ENCODE results near the gene NEDD4. TPM values are rescaled to one million over a fixed set of nuclear protein-coding genes. Genes with fewer than 3 reads are reported as not detected.

NEDD4 gene
- total RNA-seq, 1 donor: 45.3 TPM

GRCh38 chr15:55802600-55803376 is 190.6 kb downstream of the NEDD4 start:
- TF ChIP-seq, protein P1, sequence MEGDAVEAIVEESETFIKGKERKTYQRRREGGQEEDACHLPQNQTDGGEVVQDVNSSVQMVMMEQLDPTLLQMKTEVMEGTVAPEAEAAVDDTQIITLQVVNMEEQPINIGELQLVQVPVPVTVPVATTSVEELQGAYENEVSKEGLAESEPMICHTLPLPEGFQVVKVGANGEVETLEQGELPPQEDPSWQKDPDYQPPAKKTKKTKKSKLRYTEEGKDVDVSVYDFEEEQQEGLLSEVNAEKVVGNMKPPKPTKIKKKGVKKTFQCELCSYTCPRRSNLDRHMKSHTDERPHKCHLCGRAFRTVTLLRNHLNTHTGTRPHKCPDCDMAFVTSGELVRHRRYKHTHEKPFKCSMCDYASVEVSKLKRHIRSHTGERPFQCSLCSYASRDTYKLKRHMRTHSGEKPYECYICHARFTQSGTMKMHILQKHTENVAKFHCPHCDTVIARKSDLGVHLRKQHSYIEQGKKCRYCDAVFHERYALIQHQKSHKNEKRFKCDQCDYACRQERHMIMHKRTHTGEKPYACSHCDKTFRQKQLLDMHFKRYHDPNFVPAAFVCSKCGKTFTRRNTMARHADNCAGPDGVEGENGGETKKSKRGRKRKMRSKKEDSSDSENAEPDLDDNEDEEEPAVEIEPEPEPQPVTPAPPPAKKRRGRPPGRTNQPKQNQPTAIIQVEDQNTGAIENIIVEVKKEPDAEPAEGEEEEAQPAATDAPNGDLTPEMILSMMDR (IDR thresholded peaks at IDR 0.05; ENCODE audit: insufficient read depth, low read depth, low read length): no peak

DNA sequence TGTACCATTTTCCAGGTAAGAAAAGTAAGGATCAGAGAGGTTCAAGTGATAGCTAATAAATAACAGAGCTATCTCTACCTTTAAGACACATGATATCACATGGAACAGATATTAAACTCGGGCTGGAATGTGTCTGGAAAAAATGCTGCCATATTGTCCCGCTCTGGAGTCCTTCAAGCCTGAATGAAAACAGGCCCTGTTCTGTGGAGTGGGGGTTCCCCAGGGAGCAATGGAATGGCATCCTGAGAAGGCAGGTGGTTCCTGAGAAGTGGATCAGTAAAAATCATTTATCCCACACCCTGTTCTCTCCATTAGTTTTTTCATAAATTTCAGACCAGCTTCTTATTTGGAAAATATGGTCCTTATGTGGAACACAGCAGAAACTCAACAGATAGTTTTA is 193.2 kb downstream of the NEDD4 start:
- DNase-seq (ENCODE audit: low read depth): no peak
- TF ChIP-seq, protein P1 (IDR thresholded peaks at IDR 0.05; ENCODE audit: insufficient read depth, low read depth, low read length): no peak
- no peak overlapping the region for H3K4me3 ChIP-seq (ENCODE audit: low read depth, low read length)

More at GRCh38 chr15:55802600-55803376, 190.6 kb downstream of the NEDD4 start:
- no peak overlapping the region for H3K4me3 ChIP-seq (ENCODE audit: low read depth, low read length)
- DNase-seq (ENCODE audit: low read depth): no peak

DNA sequence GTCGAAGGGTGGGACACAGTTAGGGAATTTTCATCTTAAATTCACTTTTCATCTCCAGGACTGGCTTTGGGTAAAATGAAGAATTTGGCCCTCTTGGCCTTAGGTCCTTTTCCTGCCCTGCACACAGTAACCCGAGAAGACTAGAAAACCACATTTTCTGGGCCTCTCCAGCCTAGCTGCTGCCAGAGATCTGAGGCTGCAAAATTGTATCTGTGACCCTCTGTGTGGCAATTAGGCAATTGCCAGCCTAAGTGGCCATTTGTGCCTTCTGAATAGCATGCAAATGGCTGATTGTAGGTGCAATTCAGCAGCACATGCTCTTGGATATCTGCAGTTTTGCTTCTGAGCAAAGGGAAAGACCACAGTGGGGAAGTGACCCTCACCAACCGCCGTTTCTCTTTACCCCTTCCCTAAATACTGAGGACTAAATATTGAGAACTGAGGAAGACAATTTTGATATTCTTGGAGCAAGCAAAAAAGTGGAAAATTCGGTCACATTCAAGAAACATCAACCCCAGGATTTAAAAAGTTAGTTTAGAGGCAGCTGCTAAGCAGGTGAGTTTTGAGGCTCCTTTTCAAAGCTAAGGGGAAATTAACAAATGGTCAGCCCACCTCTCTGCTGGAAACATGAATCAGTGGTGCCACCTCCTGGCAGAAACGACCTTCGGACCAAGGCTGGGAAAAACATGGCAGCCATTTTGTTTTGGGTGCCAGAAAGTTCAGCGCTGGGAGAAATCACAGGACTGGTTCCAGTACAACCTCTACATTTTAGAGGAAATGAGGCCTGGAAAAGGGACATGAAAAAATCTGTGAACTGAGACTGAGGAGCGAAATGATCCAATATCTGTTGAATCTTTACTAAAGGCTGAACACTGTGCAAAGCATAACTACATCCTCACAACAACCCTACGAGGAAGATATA is 193.9 kb downstream of the NEDD4 start:
- DNase-seq (ENCODE audit: low read depth): peak; percentile 68
- TF ChIP-seq, protein P1 (IDR thresholded peaks at IDR 0.05; ENCODE audit: insufficient read depth, low read depth, low read length): peak; percentile 85
- no peak overlapping the region for H3K4me3 ChIP-seq (ENCODE audit: low read depth, low read length)

DNA sequence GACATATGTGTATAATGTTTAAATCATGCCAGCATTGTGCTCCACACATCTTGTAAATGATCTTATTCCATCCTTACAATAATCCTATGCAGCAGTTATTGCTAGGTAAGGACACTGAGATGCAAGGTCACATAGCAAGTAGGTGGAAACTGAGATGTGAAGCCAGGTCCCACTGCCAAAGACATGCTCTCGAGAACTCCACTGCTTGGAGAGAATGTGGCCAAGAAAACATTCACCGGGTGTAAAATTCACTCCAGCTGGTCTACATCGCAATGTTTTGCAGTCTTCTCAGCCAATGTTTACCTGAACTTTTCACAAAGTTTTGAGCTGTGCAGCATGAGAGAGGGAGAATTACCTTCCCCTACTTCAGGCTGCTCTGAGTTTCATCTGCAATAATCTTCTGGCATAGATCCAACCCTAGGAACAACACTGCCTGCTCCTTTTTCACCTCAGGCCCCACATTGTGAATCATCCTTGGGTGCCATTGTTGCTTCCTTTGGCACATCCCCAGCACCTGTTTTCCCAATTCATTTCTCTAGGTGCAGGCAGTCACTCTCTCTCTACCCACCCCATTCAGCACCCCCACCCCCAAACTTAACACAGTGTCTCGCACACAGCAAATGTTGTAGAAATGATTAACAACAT is 197.0 kb downstream of the NEDD4 start:
- peak; percentile 30 for DNase-seq (ENCODE audit: low read depth)
- TF ChIP-seq, protein P1 (IDR thresholded peaks at IDR 0.05; ENCODE audit: insufficient read depth, low read depth, low read length): no peak
- H3K4me3 ChIP-seq (ENCODE audit: low read depth, low read length): no peak overlapping the region

DNA sequence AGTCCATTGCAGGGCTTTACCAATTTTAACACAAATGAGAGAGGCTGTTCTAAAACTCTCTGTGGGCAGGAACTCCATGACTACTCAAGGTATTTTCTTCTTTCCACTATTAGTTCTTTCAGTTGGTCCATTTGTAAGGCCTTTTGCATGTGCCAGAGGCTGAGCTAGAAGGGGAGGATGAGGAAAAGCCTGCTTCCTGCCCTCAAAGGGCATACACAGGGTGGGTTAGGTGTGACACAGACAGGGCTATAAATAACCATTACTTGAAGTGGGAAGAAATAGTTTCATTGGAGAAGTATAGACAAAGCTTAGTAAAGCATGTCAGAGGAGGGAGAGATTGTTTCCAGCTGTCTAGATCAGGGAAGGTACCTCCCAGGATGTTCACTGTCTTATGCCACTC is 198.4 kb downstream of the NEDD4 start:
- TF ChIP-seq, protein P1 (IDR thresholded peaks at IDR 0.05; ENCODE audit: insufficient read depth, low read depth, low read length): no peak
- DNase-seq (ENCODE audit: low read depth): no peak

GRCh38 chr15:55791551-55792400 is 201.6 kb downstream of the NEDD4 start:
- peak; percentile 87 for DNase-seq (ENCODE audit: low read depth)
- TF ChIP-seq, protein P1 (IDR thresholded peaks at IDR 0.05; ENCODE audit: insufficient read depth, low read depth, low read length): no peak
- H3K4me3 ChIP-seq (ENCODE audit: low read depth, low read length): no peak overlapping the region

More for the DNA sequence above, 198.4 kb downstream of the NEDD4 start:
- no peak overlapping the region for H3K4me3 ChIP-seq (ENCODE audit: low read depth, low read length)

All from fibroblast of villous mesenchyme (primary cell).